Measurements from ENCODE around the gene SNX13. TPM values are rescaled to one million over a fixed set of nuclear protein-coding genes. Genes with fewer than 3 reads are reported as not detected.

SNX13 gene
- total RNA-seq, 2 donors from 2014 or later: 54.2 to 73.2 TPM

DNA sequence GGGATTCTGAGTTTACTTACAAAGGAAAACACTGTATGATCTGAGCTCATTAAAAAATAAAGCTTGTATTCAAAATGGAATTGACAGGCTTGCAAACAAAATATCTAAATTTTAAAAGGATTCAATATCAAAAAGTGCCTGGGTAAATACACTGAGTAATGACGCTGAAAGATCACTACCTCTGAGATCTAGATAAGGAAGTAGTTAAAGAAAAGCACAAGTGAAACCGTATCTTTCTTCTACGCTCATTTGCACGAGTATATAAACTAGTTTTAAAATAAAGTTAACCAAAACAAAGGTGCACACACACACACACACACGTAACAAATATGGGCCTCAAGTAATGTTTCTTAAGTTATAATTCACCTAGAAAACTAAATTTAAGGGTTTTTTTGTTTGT lies 93.4 kb downstream of the SNX13 start:
- H3K4me1 ChIP-seq (ENCODE audit: control insufficient read depth in 1 of 2, low read depth in 2 of 2): no peaks in the 10 kb centered on the region
- H3K36me3 ChIP-seq: peaks cover 9% of the 10 kb centered on the region
- no peaks in the 10 kb centered on the region for H3K27me3 ChIP-seq (replicated peaks; ENCODE audit: insufficient read depth)
- DNase-seq (ENCODE audit: low spot score): no peak
- H3K9me3 ChIP-seq: no peaks in the 10 kb centered on the region
- no peak for ATAC-seq (ENCODE audit: insufficient number of reproducible peaks, low FRiP score, low read depth)
- no peak for TF ChIP-seq CTCF (IDR thresholded peaks at IDR 0.05)
- H3K4me3 ChIP-seq: no peak overlapping the region
- no peak overlapping the region for H3K27ac ChIP-seq

- no peak for TF ChIP-seq CTCF (IDR thresholded peaks at IDR 0.05)
- Histone ChIP-seq H3K4me3 (no peak overlapping the region), H3K36me3 (peaks cover 9% of the 10 kb centered on the region), H3K27ac (no peak overlapping the region), H3K4me1 (ENCODE audit: control insufficient read depth in 1 of 2, low read depth in 2 of 2) (no peaks in the 10 kb centered on the region), H3K27me3 (replicated peaks; ENCODE audit: insufficient read depth) (no peaks in the 10 kb centered on the region), H3K9me3 (no peaks in the 10 kb centered on the region)
- no peak for DNase-seq (ENCODE audit: low spot score)
- ATAC-seq (ENCODE audit: insufficient number of reproducible peaks, low FRiP score, low read depth): no peak
Observed at GRCh38 chr7:17845197-17845547, 95.1 kb downstream of the SNX13 start.

- H3K4me3 ChIP-seq: no peak overlapping the region
- no peaks in the 10 kb centered on the region for H3K27me3 ChIP-seq (replicated peaks; ENCODE audit: insufficient read depth)
- ATAC-seq (ENCODE audit: insufficient number of reproducible peaks, low FRiP score, low read depth) (no peak), DNase-seq (ENCODE audit: low spot score) (no peak)
- H3K36me3 ChIP-seq: peaks cover 9% of the 10 kb centered on the region
- TF ChIP-seq CTCF (IDR thresholded peaks at IDR 0.05): no peak
- no peaks in the 10 kb centered on the region for H3K4me1 ChIP-seq (ENCODE audit: control insufficient read depth in 1 of 2, low read depth in 2 of 2)
- no peak overlapping the region for H3K27ac ChIP-seq
- no peaks in the 10 kb centered on the region for H3K9me3 ChIP-seq
Observed at GRCh38 chr7:17844514-17845196, 95.6 kb downstream of the SNX13 start.

GRCh38 chr7:17844022-17844421 lies 96.3 kb downstream of the SNX13 start:
- no peak for ATAC-seq (ENCODE audit: insufficient number of reproducible peaks, low FRiP score, low read depth)
- Histone ChIP-seq H3K4me3 (no peak overlapping the region), H3K36me3 (peaks cover 9% of the 10 kb centered on the region), H3K27me3 (replicated peaks; ENCODE audit: insufficient read depth) (no peaks in the 10 kb centered on the region), H3K27ac (no peak overlapping the region), H3K4me1 (ENCODE audit: control insufficient read depth in 1 of 2, low read depth in 2 of 2) (no peaks in the 10 kb centered on the region), H3K9me3 (no peaks in the 10 kb centered on the region)
- no peak for TF ChIP-seq CTCF (IDR thresholded peaks at IDR 0.05)
- DNase-seq (ENCODE audit: low spot score): no peak

- H3K27ac ChIP-seq: no peak overlapping the region
- no peaks in the 10 kb centered on the region for H3K27me3 ChIP-seq (replicated peaks; ENCODE audit: insufficient read depth)
- no peaks in the 10 kb centered on the region for H3K9me3 ChIP-seq
- no peak for TF ChIP-seq CTCF (IDR thresholded peaks at IDR 0.05)
- peaks cover 4% of the 10 kb centered on the region for H3K36me3 ChIP-seq
- H3K4me1 ChIP-seq (ENCODE audit: control insufficient read depth in 1 of 2, low read depth in 2 of 2): no peaks in the 10 kb centered on the region
- no peak for ATAC-seq (ENCODE audit: insufficient number of reproducible peaks, low FRiP score, low read depth)
- no peak overlapping the region for H3K4me3 ChIP-seq
- no peak for DNase-seq (ENCODE audit: low spot score)
Observed at GRCh38 chr7:17843041-17843440, 97.3 kb downstream of the SNX13 start.
